GM19324 (cell line): ENCODE measurements around the gene SLMAP.

Source experiments
- ATAC-seq: cut with Tn5 transposase; IDR thresholded peaks from one replicate; pipeline ENCODE4 v1.9.1; 2021; ENCODE audit warnings: mild to moderate bottlenecking, moderate library complexity; ENCODE audit not compliant: unreplicated experiment, low FRiP score

Gene SLMAP

GRCh38 chr3:57927916-57928315 lies 171.8 kb downstream of the SLMAP start:
- ATAC-seq, result no peak

DNA sequence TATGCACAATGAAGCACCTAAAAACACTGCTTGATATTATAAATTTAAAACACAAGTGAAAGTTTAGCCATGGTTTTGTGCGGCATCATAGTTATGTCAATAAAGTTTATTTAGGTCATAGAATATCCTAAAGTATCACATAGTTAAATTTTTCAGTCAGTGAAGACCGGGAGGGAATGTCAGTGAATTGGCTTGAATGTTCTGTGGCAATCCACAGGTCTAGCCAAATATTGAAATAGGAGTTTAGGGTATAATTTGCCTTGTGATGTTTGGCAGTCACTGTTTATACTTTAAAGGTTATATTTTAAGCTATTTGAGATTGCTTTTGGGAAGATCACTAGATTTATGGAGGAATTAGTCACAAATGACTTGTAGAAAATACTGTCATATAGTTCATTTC lies 172.4 kb downstream of the SLMAP start:
- no peak for ATAC-seq

DNA sequence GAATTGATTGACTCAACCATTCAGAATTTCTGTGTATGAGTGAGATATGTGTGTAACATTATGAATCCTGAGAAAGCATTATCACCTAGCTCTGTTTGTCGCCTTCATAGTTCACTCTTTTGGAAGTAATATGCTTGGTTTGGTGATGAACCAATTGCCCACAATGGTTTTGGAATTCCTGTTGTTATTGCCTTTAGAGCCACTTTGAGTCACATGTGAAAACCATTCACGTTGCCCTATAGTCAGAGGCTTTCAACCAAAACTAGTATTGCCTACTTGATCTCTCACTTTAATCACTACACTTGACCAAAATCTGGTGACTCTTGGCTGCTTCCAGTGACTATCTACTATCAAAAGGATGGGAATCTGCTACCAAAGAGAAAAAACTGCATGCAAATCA lies 173.9 kb downstream of the SLMAP start:
- no peak for ATAC-seq

DNA sequence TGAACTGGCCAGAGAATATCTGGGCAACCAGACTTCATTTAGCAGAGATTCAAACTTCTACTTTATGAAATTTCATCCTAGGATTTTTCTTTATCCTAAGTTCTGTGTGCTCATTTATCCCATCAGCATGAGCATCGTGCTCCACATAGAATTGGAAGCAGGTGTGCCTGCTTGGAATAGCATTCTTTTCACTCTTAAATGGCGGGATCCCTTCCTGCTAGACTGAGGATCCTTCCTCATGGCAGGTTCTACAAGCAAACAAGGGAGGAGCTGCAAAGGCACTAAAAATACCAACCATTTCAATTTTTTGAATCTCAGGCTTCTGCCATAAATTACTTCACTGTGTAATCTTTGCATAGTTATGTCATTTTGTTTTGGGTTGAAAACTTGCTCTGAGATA lies 177.5 kb downstream of the SLMAP start:
- ATAC-seq, result no peak

DNA sequence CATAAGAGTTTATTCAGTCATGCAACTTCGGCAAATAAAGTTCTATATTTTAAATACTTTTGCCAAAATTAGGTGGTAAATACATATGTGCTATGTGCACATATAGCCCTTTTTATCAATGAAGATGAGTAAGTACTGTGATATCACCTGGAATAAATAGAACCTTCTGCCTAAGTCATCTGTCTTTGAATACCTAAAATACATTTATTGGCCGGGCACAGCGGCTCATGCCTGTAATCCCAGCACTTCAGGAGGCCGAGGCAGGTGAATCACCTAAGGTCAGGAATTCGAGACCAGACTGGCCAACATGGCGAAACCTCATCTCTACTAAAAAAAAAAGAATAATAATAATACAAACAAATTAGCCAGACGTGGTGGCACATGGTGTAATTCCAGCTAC lies 178.3 kb downstream of the SLMAP start:
- no peak for ATAC-seq

DNA sequence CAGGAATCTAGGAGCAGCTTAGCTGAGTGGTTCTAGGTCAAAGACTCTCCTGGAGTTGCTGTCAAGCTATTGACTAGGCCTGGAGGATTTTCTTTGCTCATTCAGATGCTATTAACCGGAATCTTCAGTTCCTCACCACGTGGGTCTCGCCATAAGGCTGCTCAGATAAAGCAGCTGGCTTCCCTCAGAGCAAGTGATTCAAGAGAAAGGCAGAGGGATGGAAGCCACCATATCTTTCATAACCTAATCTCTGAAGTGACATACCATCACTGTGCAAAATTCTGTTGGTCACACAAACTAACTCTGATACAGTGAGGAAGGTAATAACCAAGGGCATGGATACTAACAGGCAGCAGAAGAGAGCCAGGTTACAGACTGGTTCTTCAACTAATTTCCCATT lies 179.4 kb downstream of the SLMAP start:
- ATAC-seq, result no peak

GRCh38 chr3:57937092-57937491 lies 181.0 kb downstream of the SLMAP start:
- no peak for ATAC-seq

DNA sequence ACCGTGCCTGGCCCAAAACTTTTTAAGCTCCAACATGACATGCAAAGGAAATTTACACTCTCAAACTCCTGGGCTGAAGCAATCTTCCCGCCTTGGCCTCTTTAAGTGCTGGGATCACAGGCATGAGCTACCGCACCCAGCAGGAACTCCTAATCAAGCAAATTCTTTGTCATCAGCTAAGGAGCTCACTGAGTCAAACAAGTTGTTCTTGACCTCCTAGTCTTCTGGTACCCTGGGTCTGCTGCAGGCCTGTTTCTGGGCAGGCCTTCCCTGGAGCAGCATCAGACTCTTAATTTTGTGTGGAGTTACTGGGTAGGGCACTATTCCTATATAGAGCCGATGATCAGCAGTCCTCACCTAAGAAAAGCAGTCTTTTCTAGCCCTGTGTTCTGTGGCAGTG lies 183.7 kb downstream of the SLMAP start:
- no peak for ATAC-seq

- ATAC-seq, result no peak
Measured at GRCh38 chr3:57942388-57942787, 186.3 kb downstream of the SLMAP start.

DNA sequence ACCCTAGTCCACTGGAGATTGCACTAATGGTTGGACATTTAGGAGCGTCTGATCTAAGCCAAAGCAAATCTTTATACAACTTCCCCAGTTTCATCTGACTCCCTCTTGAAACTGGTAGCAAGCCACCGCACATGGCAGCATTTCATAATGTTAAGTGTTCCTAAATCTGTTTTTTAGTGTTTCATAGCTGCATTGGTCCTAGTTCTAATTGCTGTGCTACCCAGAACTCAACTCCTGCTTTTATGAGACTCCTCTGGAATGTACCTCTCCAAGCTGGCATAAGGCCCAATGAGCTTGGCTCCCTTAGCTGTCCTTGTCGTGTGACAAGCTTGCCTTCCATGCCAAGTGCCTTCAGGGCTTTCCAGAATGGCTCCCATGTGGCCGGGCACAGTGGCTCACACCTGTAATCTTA lies 186.8 kb downstream of the SLMAP start:
- no peak for ATAC-seq

- no peak for ATAC-seq
Measured at GRCh38 chr3:57943525-57944495, 187.7 kb downstream of the SLMAP start.

- no peak for ATAC-seq
Measured at GRCh38 chr3:57946970-57947381, 190.9 kb downstream of the SLMAP start.

- no peak for ATAC-seq
Measured at GRCh38 chr3:57948080-57948671, 192.1 kb downstream of the SLMAP start.

GRCh38 chr3:57948781-57949242 lies 192.7 kb downstream of the SLMAP start:
- ATAC-seq, result no peak

GRCh38 chr3:57949344-57949743 lies 193.2 kb downstream of the SLMAP start:
- no peak for ATAC-seq

DNA sequence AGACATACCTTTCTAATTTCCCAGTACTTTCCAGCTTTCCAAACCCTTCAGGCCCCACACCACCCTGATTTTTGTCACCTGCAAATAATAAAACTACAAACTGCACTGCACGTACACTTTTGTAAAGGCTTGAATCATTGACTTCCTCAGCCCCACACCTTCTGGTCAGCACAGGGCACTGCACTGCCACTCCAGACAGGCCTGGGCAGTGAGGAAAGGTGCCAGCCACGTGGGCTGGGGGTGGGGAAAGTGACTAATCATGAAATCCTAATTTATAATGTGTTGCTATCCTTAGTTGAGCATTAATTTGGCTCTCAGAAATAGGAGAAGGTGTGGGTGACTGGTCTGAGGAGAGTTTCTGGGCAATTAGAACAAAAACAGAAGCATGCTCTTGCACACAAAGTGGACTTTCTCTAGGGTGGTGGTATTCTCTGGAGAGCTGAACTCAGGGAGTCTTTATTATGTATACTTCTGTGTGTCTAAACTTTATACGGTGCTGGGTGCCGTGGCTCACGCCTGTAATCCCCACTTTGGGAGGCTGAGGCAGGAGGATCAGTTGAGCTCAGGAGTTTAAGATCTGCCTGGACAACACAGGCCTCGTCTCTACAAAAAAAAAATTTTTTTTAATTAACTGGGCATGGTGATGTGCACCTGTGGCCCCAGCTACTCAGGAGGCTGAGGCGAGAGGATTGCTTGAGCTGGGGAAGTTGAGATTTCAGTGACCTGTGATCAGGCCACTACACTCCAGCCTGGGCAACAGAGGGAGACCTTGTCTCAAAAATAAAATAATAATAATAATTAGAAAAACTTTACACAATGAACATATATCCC lies 193.9 kb downstream of the SLMAP start:
- no peak for ATAC-seq

DNA sequence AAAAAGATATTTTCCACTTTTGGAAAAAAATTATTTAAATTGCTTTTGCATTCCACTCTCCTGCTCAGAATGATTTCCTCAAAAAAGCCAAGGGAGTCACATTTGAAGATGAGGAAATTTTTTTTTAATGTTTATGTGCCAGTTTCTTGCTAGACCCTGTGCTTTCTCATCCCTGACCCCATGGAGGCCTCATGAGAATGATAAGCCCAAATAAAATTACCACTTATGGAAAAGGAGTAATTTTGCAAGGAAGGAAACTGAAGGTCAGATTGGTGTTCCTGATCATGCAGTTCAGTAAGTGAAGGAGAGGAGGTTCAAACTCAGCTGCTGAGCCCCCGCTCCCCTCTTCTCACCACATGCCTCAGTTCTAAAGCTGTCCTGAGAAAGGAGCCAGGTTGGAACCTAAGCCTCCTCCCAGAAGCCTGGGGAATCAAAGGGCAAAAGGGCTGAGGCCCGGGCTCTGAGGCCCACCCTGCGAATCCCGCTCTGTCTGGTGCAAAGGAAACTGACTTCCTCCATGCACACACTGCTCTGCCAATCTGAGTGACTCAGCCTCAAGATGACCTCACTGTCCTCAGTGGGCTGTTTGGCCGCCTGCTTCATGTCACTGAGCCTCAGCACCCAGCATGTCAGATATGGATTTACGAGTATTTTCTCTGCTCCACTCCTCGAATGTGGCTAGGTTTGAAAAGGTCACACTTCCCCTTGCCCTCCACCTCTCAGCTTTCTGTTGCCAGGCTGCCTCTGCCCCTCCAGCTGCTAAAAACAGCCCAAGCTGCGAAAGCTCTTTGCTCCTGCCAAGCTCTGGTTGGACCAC lies 195.2 kb downstream of the SLMAP start:
- ATAC-seq, result no peak

DNA sequence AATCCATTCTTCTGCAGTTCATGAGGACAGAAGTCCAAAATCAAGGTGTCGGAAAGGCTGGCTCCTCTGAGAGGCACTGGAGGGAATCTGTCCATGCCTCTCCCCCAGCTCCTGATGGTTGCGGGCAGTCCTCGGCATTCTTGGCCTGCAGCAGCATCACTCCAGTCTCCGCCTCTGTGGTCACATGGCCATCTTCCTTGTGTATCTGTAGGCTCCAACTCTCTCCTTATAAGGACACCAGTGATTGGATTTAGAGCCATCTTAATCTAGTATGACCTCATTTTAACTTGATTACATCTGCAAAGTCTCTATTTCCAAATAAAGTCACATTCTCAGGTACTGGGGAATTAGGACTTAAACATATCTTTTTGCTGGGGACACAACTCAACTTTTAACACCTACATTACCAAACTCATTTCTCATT lies 196.1 kb downstream of the SLMAP start:
- ATAC-seq, result no peak

DNA sequence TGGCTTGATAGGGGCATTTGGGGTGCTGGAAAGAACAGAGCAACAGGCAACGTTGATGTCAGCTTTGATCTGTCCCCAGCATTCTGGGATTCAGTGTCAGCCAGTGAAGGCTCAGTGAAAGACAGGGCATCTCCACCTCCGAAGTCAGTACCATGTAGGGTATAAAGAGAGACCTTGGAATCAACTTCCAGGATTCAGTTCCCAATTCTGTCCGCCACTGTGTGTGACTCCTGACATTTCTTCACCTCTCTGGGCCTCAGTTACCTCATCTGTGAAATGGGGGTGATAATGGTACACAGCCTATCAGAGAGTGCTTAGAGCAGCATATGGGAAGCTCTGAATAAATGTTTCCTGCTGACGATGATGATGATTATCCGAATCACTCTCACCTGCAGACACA lies 196.5 kb downstream of the SLMAP start:
- no peak for ATAC-seq

DNA sequence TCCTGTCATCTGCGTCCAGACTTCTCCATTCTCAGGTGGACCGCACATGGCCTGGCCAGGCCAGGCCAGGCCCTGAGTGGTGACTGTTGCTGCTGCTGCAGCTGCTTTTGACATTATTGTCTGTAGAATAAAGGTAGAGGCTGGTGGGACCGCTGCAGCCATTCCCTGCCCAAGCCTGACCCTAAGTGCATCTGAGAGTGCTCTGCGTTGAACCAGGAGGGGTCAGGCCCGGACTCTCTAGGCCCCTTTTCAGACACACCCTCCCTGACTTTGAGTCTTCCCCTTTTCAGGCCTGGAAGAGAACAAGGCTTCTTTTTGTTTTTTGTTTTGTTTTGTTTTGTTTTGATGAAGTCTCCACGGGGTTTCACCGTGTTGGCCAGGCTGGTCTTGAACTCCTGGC lies 197.5 kb downstream of the SLMAP start:
- ATAC-seq, result no peak
